ENCODE results near the gene GFRA4. TPM values are rescaled to one million over a fixed set of nuclear protein-coding genes. Genes with fewer than 3 reads are reported as not detected.
A peak's percentile ranks its signal among the peaks of the same experiment; 100 is the strongest.

GFRA4 gene
- total and polyA plus RNA-seq, 4 donors = not detected

- Histone ChIP-seq H3K27me3 (ENCODE audit: control insufficient read depth in 3 of 3, insufficient read depth in 3 of 3, low read length in 2 of 3) (peaks cover 0 to 40% (median 5%) of the 10 kb centered on the region in 3 donors), H3K4me1 (ENCODE audit: control insufficient read depth in 5 of 5, insufficient read depth in 5 of 5, low read length in 5 of 5) (peaks cover 0 to 14% (median 0%) of the 10 kb centered on the region in 5 donors), H3K9me3 (ENCODE audit: control insufficient read depth in 4 of 4, insufficient read depth in 3 of 4, low read length in 3 of 4) (peaks cover 0 to 4% (median 0%) of the 10 kb centered on the region in 4 donors), H3K4me3 (no peak overlapping the region), H3K27ac (ENCODE audit: low read depth in 1 of 2, low read length in 1 of 2) (no peak overlapping the region), H3K36me3 (ENCODE audit: control insufficient read depth in 4 of 4, insufficient read depth in 4 of 4, low read length in 4 of 4) (no peaks in the 10 kb centered on the region), H3K9ac (ENCODE audit: insufficient read depth in 1 of 2, low read length in 2 of 2) (no peak overlapping the region)
- whole genome bisulfite sequencing, 2 donors = 6 to 11% methylated on average over 56 to 58 of the region's 58 CpGs
- peak in 1 of 3 donors; percentile 22 for DNase-seq
- no peak for ATAC-seq (ENCODE audit: insufficient read depth, low FRiP score)
- TF ChIP-seq CTCF (IDR thresholded peaks at IDR 0.05; ENCODE audit: control extremely low read depth, extremely low read depth) = no peak
Observed at GRCh38 chr20:3672547-3673171, 9.5 kb upstream of the GFRA4 start.

DNA sequence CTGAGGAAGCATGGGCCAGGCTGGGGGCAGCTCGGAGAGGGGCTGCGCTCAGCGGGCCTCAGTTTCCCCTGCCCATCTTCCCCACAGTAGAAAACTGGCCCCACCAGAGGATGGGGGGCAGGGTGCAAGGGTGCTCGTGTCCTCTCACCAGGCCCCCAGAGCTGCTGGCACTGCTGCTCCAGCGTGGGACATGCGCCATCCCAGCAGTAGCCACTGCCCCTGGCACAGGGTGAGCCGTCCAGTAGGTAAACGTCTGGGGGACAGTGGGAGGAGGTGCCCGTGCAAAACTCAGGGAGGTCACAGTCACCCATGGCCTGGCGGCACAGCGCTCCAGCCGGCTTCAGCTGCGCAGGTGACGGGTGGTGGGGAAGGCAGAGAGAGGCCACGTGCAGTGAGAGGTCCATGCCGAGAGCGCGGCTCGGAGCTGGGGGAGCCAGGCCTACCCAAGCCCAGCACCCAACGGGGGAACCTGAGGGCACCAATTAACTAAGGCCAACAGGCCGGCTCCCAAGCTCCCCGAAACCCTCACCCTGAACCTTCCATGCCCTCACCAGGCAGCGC, 8.9 kb upstream of the GFRA4 start:
- WGBS, 2 donors = 43 to 52% methylated on average over 23 of the region's 23 CpGs

GRCh38 chr20:3670945-3671344, 7.7 kb upstream of the GFRA4 start:
- H3K9ac ChIP-seq (ENCODE audit: insufficient read depth in 1 of 2, low read length in 2 of 2) = no peak overlapping the region
- H3K27me3 ChIP-seq (ENCODE audit: control insufficient read depth in 3 of 3, insufficient read depth in 3 of 3, low read length in 2 of 3) = peaks cover 0 to 39% (median 5%) of the 10 kb centered on the region in 3 donors
- H3K27ac ChIP-seq (ENCODE audit: low read depth in 1 of 2, low read length in 1 of 2) = no peak overlapping the region
- no peak for ATAC-seq (ENCODE audit: insufficient read depth, low FRiP score)
- H3K36me3 ChIP-seq (ENCODE audit: control insufficient read depth in 4 of 4, insufficient read depth in 4 of 4, low read length in 4 of 4) = no peaks in the 10 kb centered on the region
- DNase-seq = no peak
- H3K4me1 ChIP-seq (ENCODE audit: control insufficient read depth in 5 of 5, insufficient read depth in 5 of 5, low read length in 5 of 5) = peaks cover 0 to 9% (median 0%) of the 10 kb centered on the region in 5 donors
- TF ChIP-seq CTCF (IDR thresholded peaks at IDR 0.05; ENCODE audit: control extremely low read depth, extremely low read depth) = no peak
- no peak overlapping the region for H3K4me3 ChIP-seq
- 77 to 82% methylated on average over 10 of the region's 10 CpGs for WGBS, 2 donors
- peaks cover 0 to 4% (median 0%) of the 10 kb centered on the region in 4 donors for H3K9me3 ChIP-seq (ENCODE audit: control insufficient read depth in 4 of 4, insufficient read depth in 3 of 4, low read length in 3 of 4)

More for the DNA sequence above, 8.9 kb upstream of the GFRA4 start:
- Histone ChIP-seq H3K9ac (ENCODE audit: insufficient read depth in 1 of 2, low read length in 2 of 2) (no peak overlapping the region), H3K27me3 (ENCODE audit: control insufficient read depth in 3 of 3, insufficient read depth in 3 of 3, low read length in 2 of 3) (peaks cover 0 to 40% (median 5%) of the 10 kb centered on the region in 3 donors), H3K9me3 (ENCODE audit: control insufficient read depth in 4 of 4, insufficient read depth in 3 of 4, low read length in 3 of 4) (peaks cover 0 to 4% (median 0%) of the 10 kb centered on the region in 4 donors), H3K27ac (ENCODE audit: low read depth in 1 of 2, low read length in 1 of 2) (no peak overlapping the region), H3K36me3 (ENCODE audit: control insufficient read depth in 4 of 4, insufficient read depth in 4 of 4, low read length in 4 of 4) (no peaks in the 10 kb centered on the region), H3K4me1 (ENCODE audit: control insufficient read depth in 5 of 5, insufficient read depth in 5 of 5, low read length in 5 of 5) (peaks cover 0 to 8% (median 0%) of the 10 kb centered on the region in 5 donors), H3K4me3 (no peak overlapping the region)
- DNase-seq = no peak
- no peak for TF ChIP-seq CTCF (IDR thresholded peaks at IDR 0.05; ENCODE audit: control extremely low read depth, extremely low read depth)
- no peak for ATAC-seq (ENCODE audit: insufficient read depth, low FRiP score)

Measured in lung (tissue), 12 donors.